ENCODE results near the gene TULP4.
"Not testable (repeated sequence)": the region's sequence is repeated elsewhere in the genome, so short reads cannot be mapped to it uniquely, and the experiment has no call there.

TULP4 gene

GRCh38 chr6:158507174-158507573, 194.9 kb downstream of the TULP4 start:
- no peak for DNase-seq

GRCh38 chr6:158508450-158508849, 196.2 kb downstream of the TULP4 start:
- DNase-seq = no peak

- no peak for DNase-seq
Measured at GRCh38 chr6:158509465-158509864, 197.2 kb downstream of the TULP4 start.

DNA sequence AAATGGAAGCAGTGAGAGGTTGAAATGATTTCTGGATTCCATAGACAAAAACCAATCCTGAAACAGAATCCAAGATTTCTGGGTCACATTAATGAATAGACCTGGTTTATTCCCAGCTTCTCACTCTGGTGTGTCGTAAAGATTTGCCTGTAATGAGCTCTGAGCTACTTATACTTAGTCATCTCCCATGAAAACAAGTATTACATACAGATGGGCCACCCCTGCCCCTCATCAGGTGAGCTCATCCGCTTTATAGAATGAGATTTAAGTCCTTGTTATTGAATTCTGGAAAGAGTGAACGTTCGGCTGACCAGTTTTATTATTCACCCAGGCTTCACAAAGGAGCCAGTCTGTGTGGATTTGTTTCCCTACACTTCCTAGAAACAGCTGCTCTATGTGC, 200.5 kb downstream of the TULP4 start:
- no peak for DNase-seq

GRCh38 chr6:158514176-158514575, 201.9 kb downstream of the TULP4 start:
- DNase-seq = no peak

DNA sequence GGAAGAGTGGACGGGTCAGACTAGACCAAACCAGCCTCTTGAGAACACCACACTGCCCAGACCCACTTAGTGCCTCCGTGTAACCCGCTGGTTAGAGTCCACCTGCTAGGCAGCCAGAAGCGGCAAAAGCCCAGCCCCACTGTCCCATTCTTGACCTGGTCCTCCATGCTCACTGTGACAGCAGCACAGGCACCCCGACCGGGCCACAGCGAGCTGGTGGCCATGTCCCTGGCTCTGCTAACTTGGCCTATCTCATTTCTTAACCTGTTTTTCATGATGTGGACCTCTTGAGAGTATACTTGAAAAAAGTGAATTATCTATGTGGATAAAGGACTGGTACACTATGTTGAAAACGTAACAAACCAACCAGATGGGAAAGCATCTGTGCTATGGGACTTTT, 202.7 kb downstream of the TULP4 start:
- no peak for DNase-seq

GRCh38 chr6:158516098-158516497, 203.8 kb downstream of the TULP4 start:
- DNase-seq = no peak

DNA sequence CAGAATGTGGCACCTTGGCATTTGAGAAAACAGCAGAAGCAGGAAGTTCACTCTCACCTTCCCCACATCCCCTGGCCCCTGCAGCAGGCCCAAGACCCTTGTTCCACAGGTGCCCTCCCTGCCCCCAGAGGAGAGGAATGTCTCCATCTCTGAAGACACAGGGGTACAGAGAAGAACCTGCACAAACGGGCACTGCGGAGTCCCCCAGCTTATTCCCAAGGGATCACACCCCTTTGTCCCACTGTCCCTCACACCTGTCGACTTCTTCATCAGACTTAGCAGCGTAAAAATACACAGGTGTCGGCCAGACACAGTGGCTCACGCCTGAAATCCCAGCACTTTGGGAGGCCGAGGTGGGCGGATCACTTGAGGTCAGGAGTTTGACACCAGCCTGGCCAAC, 204.8 kb downstream of the TULP4 start:
- DNase-seq = no peak

DNA sequence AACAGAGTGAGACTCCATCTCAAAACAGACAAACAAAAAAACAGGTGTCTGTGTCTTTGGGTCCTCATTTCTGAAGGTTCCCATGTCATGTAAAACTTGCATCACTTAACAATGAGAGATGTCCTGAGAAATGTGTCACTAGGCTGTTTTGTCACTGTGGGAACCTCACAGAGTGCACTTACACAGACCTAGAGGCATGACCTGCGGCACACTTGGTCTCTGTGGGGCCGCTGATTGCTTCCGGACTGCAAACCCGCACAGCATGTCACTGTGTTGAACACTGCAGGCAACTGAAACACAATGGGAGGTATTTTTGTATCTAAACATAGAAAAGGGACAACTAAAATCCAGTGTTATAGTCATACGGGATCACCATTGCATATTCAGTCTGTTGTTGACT, 205.3 kb downstream of the TULP4 start:
- DNase-seq = peak; percentile 7

GRCh38 chr6:158518191-158519127, 206.2 kb downstream of the TULP4 start:
- peak; percentile 75 for DNase-seq

- DNase-seq = no peak
Measured at GRCh38 chr6:158519300-158519699, 207.0 kb downstream of the TULP4 start.

- no peak for DNase-seq
Measured at GRCh38 chr6:158519761-158520160, 207.5 kb downstream of the TULP4 start.

DNA sequence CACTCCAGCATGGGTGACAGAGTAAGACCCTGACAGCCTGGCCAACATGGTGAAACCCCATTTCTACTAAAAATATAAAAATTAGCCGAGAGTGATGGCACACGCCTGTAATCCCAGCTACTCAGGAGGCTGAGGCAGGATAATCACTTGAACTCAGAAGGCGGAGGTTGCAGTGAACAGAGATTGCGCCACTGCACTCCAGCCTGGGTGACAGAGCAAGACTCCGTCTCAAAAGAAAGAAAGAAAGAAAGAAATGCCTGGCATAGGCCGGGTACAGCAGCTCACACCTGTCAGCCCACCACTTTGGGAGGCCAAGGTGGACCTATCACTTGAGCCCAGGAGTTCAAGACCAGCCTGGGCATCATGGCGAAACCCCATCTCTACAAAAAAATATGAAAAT, 208.7 kb downstream of the TULP4 start:
- not testable (repeated sequence) for DNase-seq

DNA sequence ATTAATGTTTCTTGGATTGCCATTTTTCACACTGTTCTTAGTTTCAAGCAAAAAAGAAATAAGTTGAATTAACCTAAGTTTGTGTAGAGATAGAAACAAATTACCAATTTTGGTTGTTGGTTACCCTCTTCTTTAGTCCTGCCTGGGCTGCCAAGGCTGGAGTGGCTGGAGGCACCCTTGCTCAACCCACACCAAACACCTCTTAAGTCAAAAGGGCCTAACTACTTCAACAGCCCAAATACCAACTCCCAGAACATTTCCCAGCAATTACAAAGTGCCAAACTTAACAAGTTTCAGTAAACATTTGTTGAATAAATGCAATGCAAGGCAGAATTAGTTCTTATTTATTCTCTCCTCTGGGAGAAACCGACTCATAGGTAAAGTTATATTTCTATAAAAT, 209.5 kb downstream of the TULP4 start:
- no peak for DNase-seq

DNA sequence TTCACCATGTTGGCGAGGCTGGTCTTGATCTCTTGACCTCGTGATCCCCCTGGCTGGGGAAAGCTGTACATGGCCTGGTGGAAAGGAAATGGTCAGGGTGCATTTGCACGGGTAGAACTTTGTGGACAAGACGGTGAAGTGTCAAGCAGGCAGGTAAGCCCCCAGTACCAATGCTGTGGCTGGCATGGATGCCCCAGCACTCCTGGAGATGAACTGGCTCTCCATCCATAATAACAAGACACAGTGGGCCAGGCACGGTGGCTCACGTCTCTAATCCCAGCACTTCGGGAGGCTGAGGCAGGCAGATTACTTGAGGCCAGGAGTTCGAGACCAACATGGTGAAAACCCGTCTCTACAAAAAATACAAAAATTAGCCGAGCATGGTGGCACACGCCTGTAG, 210.4 kb downstream of the TULP4 start:
- no peak for DNase-seq

GRCh38 chr6:158524311-158524710, 212.0 kb downstream of the TULP4 start:
- no peak for DNase-seq

- DNase-seq = not testable (repeated sequence)
Measured at GRCh38 chr6:158527858-158528257, 215.6 kb downstream of the TULP4 start.

DNA sequence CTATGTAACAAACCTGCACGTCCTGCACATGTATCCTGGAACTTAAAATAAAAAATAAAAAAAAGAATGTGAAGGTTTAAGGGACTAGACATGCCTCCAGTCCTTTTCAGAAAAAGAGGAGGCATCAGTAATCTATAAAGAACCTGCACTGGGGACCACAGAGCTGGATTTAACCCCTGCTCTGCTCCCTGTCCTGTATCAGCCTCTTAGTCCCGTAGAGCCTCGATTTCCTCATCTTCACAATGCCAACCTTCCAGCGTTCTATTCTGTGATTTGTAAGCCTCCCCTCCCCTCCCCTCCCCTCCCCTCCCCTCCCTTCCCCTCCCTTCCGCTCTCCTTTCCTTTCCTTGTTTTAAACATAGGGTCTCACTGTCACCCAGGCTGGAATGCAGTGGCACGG, 216.6 kb downstream of the TULP4 start:
- DNase-seq = no peak

DNA sequence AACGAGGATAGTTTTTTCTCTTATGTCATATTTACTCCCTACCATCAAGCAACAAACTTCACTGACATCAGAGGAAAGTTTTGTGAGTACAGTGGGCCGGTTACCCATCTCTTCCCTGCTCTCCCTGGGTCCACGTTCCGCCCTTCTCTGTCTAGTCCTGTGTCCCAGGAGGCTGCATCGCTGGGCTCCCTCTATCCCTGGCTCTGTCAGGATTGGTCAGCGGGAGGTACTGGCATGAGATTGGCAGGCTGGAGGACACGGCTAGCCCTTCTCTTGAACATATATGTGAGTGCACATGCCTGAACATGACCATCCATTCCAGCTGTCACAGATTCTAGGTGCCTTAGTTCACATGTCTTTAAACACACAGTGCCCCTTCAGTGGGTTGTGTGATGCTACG, 217.4 kb downstream of the TULP4 start:
- DNase-seq = no peak

GRCh38 chr6:158531566-158531965, 219.3 kb downstream of the TULP4 start:
- DNase-seq = no peak

DNA sequence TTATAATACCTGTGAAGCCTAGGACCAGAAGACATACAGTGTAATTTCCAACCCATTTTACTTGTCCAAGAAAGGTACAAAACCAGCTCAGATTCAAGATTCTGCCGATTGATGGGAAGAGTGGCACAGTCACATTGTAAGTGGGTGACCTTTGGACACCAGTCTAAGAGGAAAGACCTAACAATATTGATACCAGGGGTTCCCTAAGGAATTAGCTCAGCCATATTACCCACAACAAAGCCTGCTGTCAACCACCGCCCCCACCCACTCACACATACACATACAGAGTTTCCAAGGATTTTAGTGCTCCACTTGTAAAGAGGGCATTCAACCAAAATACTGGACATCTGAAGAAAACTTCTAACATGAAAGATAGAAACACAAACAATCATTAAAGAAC, 219.7 kb downstream of the TULP4 start:
- no peak for DNase-seq

- peak; percentile 68 for DNase-seq
Measured at GRCh38 chr6:158536084-158536890, 224.0 kb downstream of the TULP4 start.

GRCh38 chr6:158536891-158537798, 224.9 kb downstream of the TULP4 start:
- no peak for DNase-seq

All from fibroblast of skin of scalp (primary cell).